Measurements from ENCODE around the gene PLA2G1B. TPM values are rescaled to one million over a fixed set of nuclear protein-coding genes. Genes with fewer than 3 reads are reported as not detected.

Gene PLA2G1B
- total and polyA plus RNA-seq, 9 of the 15 experiments (the other 6 are each of a cell fraction or from before 2014, with no cell fraction given): 1.4 TPM; not detected in 8

GRCh38 chr12:120317224-120318105 lies 10.1 kb downstream of the PLA2G1B start (continued):
- TF ChIP-seq ILF3 (IDR thresholded peaks at IDR 0.05; ENCODE audit: borderline replicate concordance) (no peak), MTA2 (IDR thresholded peaks at IDR 0.05; ENCODE audit: low read depth) (no peak), MBD2 (IDR thresholded peaks at IDR 0.05; ENCODE audit: borderline replicate concordance, low read depth) (peak; percentile 56; the same call in 1 of the 2 replicates), EHMT2 (IDR thresholded peaks at IDR 0.05) (no peak), HDAC1 (IDR thresholded peaks at IDR 0.05) (peak in 1 of 2 experiments; percentile 58; a peak in 2 of 4 replicates), KDM2B (CRISPR knock-in tag; IDR thresholded peaks at IDR 0.05) (no peak), ZC3H11A (IDR thresholded peaks at IDR 0.05; ENCODE audit: low read depth, low read length) (0 out of 2 replicates have a peak, but pooled peaks have one; percentile 35), SAFB (IDR thresholded peaks at IDR 0.05; ENCODE audit: borderline replicate concordance, low read depth, low read length) (no peak), E2F8 (IDR thresholded peaks at IDR 0.05; ENCODE audit: low read depth, partially characterized antibody) (peak; percentile 24), YY1 (IDR thresholded peaks at IDR 0.05; ENCODE audit: borderline replicate concordance in 1 of 3, control insufficient read depth in 1 of 3, extremely low read depth in 1 of 3, insufficient read depth in 3 of 3, insufficient read length in 1 of 3, insufficient replicate concordance in 2 of 3, low read depth in 1 of 3, low read length in 2 of 3) (peak in 2 of 3 experiments; percentile 52 to 75), TSC22D4 (tag; IDR thresholded peaks at IDR 0.05) (no peak), ZNF318 (IDR thresholded peaks at IDR 0.05; ENCODE audit: borderline replicate concordance in 1 of 2, low read depth in 1 of 2) (peak in 1 of 2 experiments; percentile 53; a peak in 1 of 4 replicates)

Measured in K562 (cell line).